Hepatocyte (in vitro differentiated cells): ENCODE data around the gene KCTD6. TPM values are rescaled to one million over a fixed set of nuclear protein-coding genes. Genes with fewer than 3 reads are reported as not detected.

ENCODE experiments used
- DNase-seq: peaks from one replicate; pipeline ENCODE4 v3.0.0-alpha.2; 2016; ENCODE audit warnings: low spot score
- H2AFZ ChIP-seq: fragments of 200-600 bp; sonication (generic); 2 replicates; pipeline ENCODE4 v1.6.0; 2016; ENCODE audit warnings: antibody characterized with exemption, mild to moderate bottlenecking
- H3K27ac ChIP-seq: fragments of 200-600 bp; sonication (generic); 2 replicates; pipeline ENCODE4 v1.5.1; 2016; ENCODE audit warnings: mild to moderate bottlenecking
- H3K27me3 ChIP-seq: fragments of 200-600 bp; sonication (generic); 2 replicates; pipeline ENCODE4 v1.6.1; 2016
- H3K36me3 ChIP-seq: fragments of 200-600 bp; sonication (generic); replicated peaks from 2 replicates; pipeline ENCODE4 v1.5.1; 2016; ENCODE audit warnings: low read depth; ENCODE audit not compliant: insufficient read depth
- H3K4me1 ChIP-seq: fragments of 200-600 bp; sonication (generic); 2 replicates; pipeline ENCODE4 v1.5.1; 2016; ENCODE audit warnings: mild to moderate bottlenecking, moderate library complexity; ENCODE audit not compliant: insufficient read depth
- H3K4me2 ChIP-seq: fragments of 200-600 bp; sonication (generic); 2 replicates; pipeline ENCODE4 v1.6.0; 2016
- H3K4me3 ChIP-seq: fragments of 200-600 bp; sonication (generic); 2 replicates; pipeline ENCODE4 v1.5.1; 2016; ENCODE audit warnings: mild to moderate bottlenecking
- H3K79me2 ChIP-seq: fragments of 200-600 bp; sonication (generic); 2 replicates; pipeline ENCODE4 v1.6.0; 2017; ENCODE audit warnings: mild to moderate bottlenecking
- H3K9me2 ChIP-seq: fragments of 200-600 bp; sonication (generic); replicated peaks from 2 replicates; pipeline ENCODE4 v1.6.0; 2017; ENCODE audit warnings: mild to moderate bottlenecking; ENCODE audit not compliant: insufficient read depth
- H3K9me3 ChIP-seq: fragments of 200-600 bp; sonication (generic); 2 replicates; pipeline ENCODE4 v1.5.1; 2016; ENCODE audit warnings: low read depth, mild to moderate bottlenecking
- H4K20me1 ChIP-seq: fragments of 200-600 bp; sonication (generic); 2 replicates; pipeline ENCODE4 v1.6.0; 2016; ENCODE audit warnings: mild to moderate bottlenecking; ENCODE audit not compliant: insufficient read depth, poor library complexity, severe bottlenecking
- CTCF ChIP-seq: fragments of 200-600 bp; sonication (generic); IDR thresholded peaks from 2 replicates; pipeline ENCODE4 v1.5.1; 2016; ENCODE audit warnings: antibody characterized with exemption, mild to moderate bottlenecking; ENCODE audit not compliant: poor library complexity
- EZH2 ChIP-seq: fragments of 200-600 bp; sonication (generic); IDR thresholded peaks from 2 replicates; pipeline ENCODE4 v1.6.1; 2016; ENCODE audit warnings: antibody characterized with exemption, mild to moderate bottlenecking, borderline replicate concordance
- EZH2phosphoT487 ChIP-seq: fragments of 200-600 bp; sonication (generic); IDR thresholded peaks from one replicate; pipeline ENCODE4 v1.6.1; 2018; ENCODE audit warnings: antibody characterized with exemption, mild to moderate bottlenecking, low read depth, moderate library complexity; ENCODE audit not compliant: unreplicated experiment, severe bottlenecking
- WGBS: methylation state at CpG from one replicate; pipeline ENCODE4 v1.1.6; 2016; ENCODE audit warnings: low lambda C conversion rate; ENCODE audit errors: missing lambda C conversion rate; 5-methylcytosine and 5-hydroxymethylcytosine counted together
- polyA plus RNA-seq: library from polyadenylated mRNA; unstranded; fragments of >200 nt; fragmentation: Nextera tagmentation; extraction: Ambion mirVana; gene quantifications from 2 replicates; pipeline ENCODE4 v1.2.1, GENCODE V29; 2016
- total RNA-seq: library from RNA; depleted of rRNA; stranded (reverse); fragments of >200 nt; gene quantifications from 2 replicates; pipeline ENCODE4 v1.2.3, GENCODE V29; 2014

KCTD6 gene
- total and polyA plus RNA-seq, 2 experiments from 2014 or later, result 13.8 to 18.9 TPM

- H3K9me2 ChIP-seq, result no peaks in the 10 kb centered on the region
- no peak overlapping the region for H3K4me3 ChIP-seq
- H3K27me3 ChIP-seq, result no peaks in the 10 kb centered on the region
- 56% methylated on average over 4 of the region's 4 CpGs for whole genome bisulfite sequencing
- no peaks in the 10 kb centered on the region for H3K79me2 ChIP-seq
- H3K4me1 ChIP-seq, result peaks cover 7% of the 10 kb centered on the region
- TF ChIP-seq EZH2 (no peak), CTCF (no peak), EZH2phosphoT487 (no peak)
- no peaks in the 10 kb centered on the region for H3K9me3 ChIP-seq
- peak overlapping the region; percentile 59 for H3K4me2 ChIP-seq
- no peak overlapping the region for H3K27ac ChIP-seq
- no peak for DNase-seq
- H2AFZ ChIP-seq, result no peak overlapping the region
- no peaks in the 10 kb centered on the region for H3K36me3 ChIP-seq
- no peaks in the 10 kb centered on the region for H4K20me1 ChIP-seq
Measured at GRCh38 chr3:58462829-58463180, 29.1 kb upstream of the KCTD6 start.

GRCh38 chr3:58463181-58463941, 28.5 kb upstream of the KCTD6 start:
- Histone ChIP-seq H3K36me3 (no peaks in the 10 kb centered on the region), H4K20me1 (no peaks in the 10 kb centered on the region), H3K27me3 (no peaks in the 10 kb centered on the region), H3K4me2 (peak overlapping the region; percentile 59), H3K9me2 (no peaks in the 10 kb centered on the region), H2AFZ (peak overlapping the region; percentile 36), H3K79me2 (no peaks in the 10 kb centered on the region), H3K4me1 (peaks cover 7% of the 10 kb centered on the region), H3K27ac (no peak overlapping the region), H3K4me3 (no peak overlapping the region), H3K9me3 (no peaks in the 10 kb centered on the region)
- no peak for TF ChIP-seq EZH2
- TF ChIP-seq CTCF, result peak; percentile 78
- WGBS, result 32% methylated on average over 18 of the region's 18 CpGs
- peak; percentile 86 for DNase-seq

- no peak for DNase-seq
- Histone ChIP-seq H3K79me2 (no peaks in the 10 kb centered on the region), H3K27me3 (no peaks in the 10 kb centered on the region), H3K4me3 (no peak overlapping the region), H3K9me2 (no peaks in the 10 kb centered on the region), H3K4me1 (peaks cover 7% of the 10 kb centered on the region), H3K9me3 (no peaks in the 10 kb centered on the region), H2AFZ (peak overlapping the region; percentile 8), H4K20me1 (no peaks in the 10 kb centered on the region), H3K36me3 (no peaks in the 10 kb centered on the region), H3K27ac (no peak overlapping the region), H3K4me2 (peak overlapping the region; percentile 59)
- WGBS, result 45% methylated on average over 5 of the region's 5 CpGs
- TF ChIP-seq EZH2phosphoT487 (no peak), EZH2 (no peak), CTCF (no peak)
Measured at GRCh38 chr3:58463942-58464271, 28.0 kb upstream of the KCTD6 start.
